ENCODE data around the gene SPAG7.

SPAG7 gene

GRCh38 chr17:4967539-4968485, at the start of gene SPAG7:
TSS of gene SPAG7 (minus strand) at chr17:4967817. CDS start at chr17:4967804, 13 bp downstream.
- peak; percentile 97 for DNase-seq (ENCODE audit: low spot score)

GRCh38 chr17:5014357-5014756, 46.7 kb upstream of the SPAG7 start:
- DNase-seq (ENCODE audit: low spot score) = no peak

GRCh38 chr17:5011928-5012327, 44.3 kb upstream of the SPAG7 start:
- no peak for DNase-seq (ENCODE audit: low spot score)

GRCh38 chr17:5003214-5003867, 35.7 kb upstream of the SPAG7 start:
- no peak for DNase-seq (ENCODE audit: low spot score)

- DNase-seq (ENCODE audit: low spot score) = no peak
Observed at GRCh38 chr17:5002121-5002788, 34.6 kb upstream of the SPAG7 start.

GRCh38 chr17:5000237-5000639, 32.6 kb upstream of the SPAG7 start:
- DNase-seq (ENCODE audit: low spot score) = no peak

GRCh38 chr17:4999430-5000093, 31.9 kb upstream of the SPAG7 start:
- DNase-seq (ENCODE audit: low spot score) = no peak

GRCh38 chr17:4998732-4999429, 31.3 kb upstream of the SPAG7 start:
- DNase-seq (ENCODE audit: low spot score) = no peak

GRCh38 chr17:4998027-4998731, 30.6 kb upstream of the SPAG7 start:
- no peak for DNase-seq (ENCODE audit: low spot score)

GRCh38 chr17:4997302-4998026, 29.8 kb upstream of the SPAG7 start, which contains the start of the genes INCA1 and KIF1C:
TSS of gene INCA1 (minus strand) at chr17:4997522. CDS start at chr17:4994437, 3,085 bp downstream.
TSS of gene KIF1C (plus strand) at chr17:4997950. CDS start at chr17:5000247, 2,297 bp downstream.
- DNase-seq (ENCODE audit: low spot score) = peak; percentile 93

- no peak for DNase-seq (ENCODE audit: low spot score)
Observed at GRCh38 chr17:4994081-4994595, 26.5 kb upstream of the SPAG7 start.

GRCh38 chr17:4987767-4988567, 20.4 kb upstream of the SPAG7 start:
- no peak for DNase-seq (ENCODE audit: low spot score)

- DNase-seq (ENCODE audit: low spot score) = peak; percentile 87
Observed at GRCh38 chr17:4986951-4987766, 19.5 kb upstream of the SPAG7 start, which contains the start of gene CAMTA2. TSS of gene CAMTA2 (minus strand) at chr17:4987675. CDS start at chr17:4986222, 1,453 bp downstream.

- DNase-seq (ENCODE audit: low spot score) = no peak
Observed at GRCh38 chr17:4986403-4986802, 18.8 kb upstream of the SPAG7 start.

GRCh38 chr17:4982305-4982704, 14.7 kb upstream of the SPAG7 start:
- no peak for DNase-seq (ENCODE audit: low spot score)

GRCh38 chr17:4980644-4981216, 13.1 kb upstream of the SPAG7 start:
- no peak for DNase-seq (ENCODE audit: low spot score)

- DNase-seq (ENCODE audit: low spot score) = no peak
Observed at GRCh38 chr17:4978726-4979125, 11.1 kb upstream of the SPAG7 start.
